NOMO-1 (cell line): Measurements from ENCODE around the gene TOMT.

ENCODE experiments used
- DNase-seq, 2 experiments: peaks; one replicate each; lab custom pipeline; 2025; ENCODE audit not compliant: unreplicated experiment in 2 of 2; lab: John Stamatoyannopoulos, UW

TOMT gene

DNA sequence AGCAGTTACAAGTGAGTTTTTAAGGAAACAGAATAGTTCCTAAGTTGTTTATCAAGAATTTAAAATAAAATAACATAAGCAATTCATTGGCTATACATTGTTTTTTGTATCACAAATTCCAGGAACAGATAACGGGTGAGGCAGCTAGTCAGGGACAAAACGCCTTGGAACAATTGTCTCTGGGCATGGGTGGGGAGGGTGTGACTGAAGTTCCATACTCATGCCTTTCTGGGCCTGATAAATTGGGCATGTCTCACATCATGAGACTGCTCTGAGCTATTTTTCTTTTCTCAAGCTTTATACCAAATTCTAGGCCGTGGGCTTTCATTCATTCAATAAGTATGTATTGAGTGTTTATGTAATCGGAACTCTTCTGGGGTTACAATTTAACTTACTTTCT lies 51.4 kb downstream of the TOMT start:
- no peak for DNase-seq
